Dermis blood vessel endothelial cell (primary cell): ENCODE data around the gene GRIK2. TPM values are rescaled to one million over a fixed set of nuclear protein-coding genes. Genes with fewer than 3 reads are reported as not detected.

Experiments
- DNase-seq: peaks from one replicate; pipeline ENCODE4 v3.0.0; 2010
- total RNA-seq: library from RNA; depleted of rRNA; stranded (reverse); fragments of >200 nt; gene quantifications from 2 replicates; pipeline ENCODE4 v1.2.3, GENCODE V29; 2014

Gene GRIK2
- total RNA-seq, 1 donor from 2014 or later = 0.34 TPM

DNA sequence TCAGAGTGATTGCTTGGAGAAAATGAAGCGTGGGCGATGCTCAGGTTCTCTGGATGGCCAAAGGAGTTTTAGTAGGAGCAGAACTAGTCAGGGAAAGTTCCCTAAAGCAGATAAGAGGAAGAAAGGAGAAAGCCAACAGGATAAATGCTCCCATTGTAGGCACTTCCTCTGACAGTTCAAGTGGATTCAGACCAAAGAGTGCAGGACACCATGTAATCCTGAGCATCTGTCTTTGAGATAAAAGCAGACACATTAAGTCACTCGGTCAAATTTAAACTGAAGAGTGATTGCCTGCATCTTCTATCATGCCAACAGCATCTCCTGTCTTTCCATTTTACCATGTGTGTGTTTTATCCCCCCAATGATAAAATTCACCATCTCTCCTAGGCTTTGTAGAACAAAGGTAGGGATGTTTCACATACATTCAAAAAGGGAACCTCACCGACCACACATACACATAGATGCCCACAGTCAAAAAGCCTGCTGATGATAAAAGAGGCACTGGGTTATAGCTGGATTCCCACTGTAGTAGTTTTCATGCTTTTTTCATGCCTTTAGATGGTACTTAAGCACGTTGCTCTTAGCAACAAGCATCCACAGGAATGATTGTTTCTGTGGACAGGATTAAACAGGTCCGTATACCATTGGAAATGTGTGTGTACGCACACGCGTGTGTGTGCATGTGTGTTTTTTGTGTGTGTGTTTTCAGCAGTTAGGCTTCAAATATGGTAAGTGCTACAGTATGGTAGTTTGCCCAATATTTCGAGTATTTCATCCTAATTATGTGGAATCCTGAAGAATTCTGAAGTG, 7.0 kb downstream of the GRIK2 start:
- no peak for DNase-seq

DNA sequence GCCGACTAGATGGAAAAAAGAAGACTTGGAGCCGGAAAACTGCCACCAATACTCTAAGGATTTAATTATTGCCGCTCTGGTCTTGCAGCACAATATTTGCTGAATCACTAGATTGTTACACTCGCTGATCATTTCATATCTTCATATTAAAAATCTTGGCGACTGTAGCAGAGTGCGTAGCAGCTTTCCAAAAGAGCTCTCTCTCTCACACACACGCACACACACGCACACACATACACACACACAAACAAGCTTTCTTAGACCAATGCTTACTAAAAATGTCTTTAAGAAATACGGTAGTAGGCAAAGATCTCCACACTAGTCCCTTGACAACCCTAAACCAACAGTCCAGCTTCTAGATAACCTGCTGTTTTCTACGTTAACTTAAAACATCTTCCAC, 7.7 kb downstream of the GRIK2 start:
- DNase-seq = no peak

DNA sequence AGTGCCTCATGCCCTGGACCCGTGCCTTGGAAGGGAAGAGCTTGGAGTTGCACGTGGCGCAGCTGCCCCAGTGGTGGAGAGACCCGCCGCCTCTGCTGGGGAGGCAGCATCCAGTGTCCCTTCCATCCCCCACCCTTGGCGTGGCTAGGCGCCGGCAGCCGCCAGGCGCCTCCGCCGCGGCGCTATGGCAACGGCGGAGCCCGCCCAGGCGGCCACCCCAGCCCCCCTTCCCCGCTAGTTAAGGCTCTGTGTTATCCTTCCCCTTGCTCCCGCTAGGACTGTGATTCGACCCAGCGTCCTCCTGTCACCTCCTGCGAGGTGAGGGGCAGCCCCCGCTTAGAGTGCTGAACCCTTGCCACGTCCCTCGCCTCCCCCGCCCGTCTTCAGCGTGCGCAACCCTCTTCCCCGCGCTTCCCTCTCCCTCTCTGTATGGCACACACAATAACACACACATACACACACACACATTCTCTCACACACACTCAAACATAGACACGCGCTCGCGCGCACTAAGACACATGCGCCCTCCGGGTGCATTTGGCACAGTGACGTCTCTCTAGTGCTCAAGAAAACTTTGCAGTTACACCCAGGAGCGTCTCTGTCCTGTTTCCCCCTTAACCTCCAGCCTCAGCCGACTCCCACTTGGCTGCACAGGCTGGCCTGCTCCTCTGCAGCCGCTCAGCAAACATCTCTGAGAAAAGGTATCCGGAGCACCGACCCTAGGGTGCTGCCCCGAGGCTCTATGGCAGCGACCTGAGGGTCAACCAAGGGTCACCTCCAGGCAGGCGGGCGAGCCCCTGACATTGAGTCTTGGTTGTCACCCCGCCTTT, 8.5 kb downstream of the GRIK2 start:
- DNase-seq = no peak

DNA sequence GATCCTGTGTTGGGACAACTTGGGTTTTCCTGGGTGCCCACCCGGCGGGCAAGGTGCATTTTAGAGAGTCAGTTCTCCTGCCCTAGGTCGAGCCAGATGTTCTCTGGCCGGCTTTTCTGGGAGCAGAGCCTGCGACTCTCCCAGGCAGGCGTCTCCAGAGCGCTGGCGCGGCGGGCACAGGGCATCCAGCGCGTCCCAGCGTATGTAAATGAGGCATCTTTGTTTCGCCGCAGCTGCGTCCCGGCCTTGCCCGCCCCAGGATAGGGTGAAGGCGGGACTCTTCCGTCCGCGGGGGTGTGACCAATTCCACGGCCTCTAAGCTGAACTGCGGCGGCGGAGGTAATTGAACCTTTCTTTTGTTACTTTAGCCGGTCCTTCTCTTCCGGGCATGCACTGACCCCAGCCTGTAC, 9.1 kb downstream of the GRIK2 start:
- DNase-seq = no peak

DNA sequence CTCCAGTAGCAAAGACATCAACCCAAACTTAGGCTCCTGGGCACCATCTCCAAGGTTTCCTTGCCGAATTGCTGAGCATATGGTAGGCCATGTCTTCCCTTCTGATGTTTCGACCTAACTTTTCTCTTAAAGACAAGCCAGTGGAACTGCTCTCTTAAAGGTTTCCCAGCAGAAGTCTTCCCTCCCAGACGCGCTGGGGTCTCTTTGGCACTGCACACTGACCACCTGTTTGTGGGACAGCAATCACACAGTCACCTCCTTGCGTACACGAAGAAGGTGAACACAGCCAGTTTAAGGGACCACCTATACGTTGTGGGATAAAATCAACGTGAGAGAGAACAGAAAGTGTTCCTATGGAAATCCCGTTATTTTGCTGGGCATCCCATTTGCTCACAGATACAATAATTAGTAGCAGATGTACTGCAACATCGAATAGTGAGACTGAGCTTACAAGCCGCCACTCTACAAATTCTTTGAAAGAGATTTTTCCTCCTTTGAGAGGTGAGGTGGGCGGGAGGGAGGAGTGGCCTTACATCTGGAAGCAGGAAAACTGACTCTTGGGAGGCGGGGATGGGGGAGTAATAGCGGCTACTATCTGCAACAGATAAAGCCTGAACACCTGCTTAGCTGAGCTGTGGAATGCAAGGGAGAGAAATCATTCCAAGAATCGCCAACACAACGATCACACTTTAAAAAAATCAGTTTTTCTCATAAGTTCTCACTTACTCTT, 9.9 kb downstream of the GRIK2 start:
- no peak for DNase-seq

DNA sequence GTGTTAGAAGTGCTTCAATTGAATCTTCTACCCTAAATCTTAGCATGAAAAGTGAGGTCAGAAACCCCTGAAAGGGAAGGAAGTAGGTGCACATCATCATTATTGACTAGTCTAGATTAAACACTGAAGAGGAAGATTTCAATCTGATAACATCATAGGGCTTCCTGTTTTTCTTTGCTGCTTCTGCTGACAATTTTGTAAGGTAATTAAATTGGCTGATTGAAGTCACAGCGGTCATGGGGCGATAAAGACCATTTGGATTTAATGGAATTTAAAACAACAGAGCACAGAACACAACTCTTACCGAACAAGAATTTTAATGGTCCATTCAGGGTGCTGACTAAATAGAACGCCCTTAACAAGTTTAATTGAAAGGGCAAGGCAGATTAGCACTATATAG, 11.3 kb downstream of the GRIK2 start:
- no peak for DNase-seq

DNA sequence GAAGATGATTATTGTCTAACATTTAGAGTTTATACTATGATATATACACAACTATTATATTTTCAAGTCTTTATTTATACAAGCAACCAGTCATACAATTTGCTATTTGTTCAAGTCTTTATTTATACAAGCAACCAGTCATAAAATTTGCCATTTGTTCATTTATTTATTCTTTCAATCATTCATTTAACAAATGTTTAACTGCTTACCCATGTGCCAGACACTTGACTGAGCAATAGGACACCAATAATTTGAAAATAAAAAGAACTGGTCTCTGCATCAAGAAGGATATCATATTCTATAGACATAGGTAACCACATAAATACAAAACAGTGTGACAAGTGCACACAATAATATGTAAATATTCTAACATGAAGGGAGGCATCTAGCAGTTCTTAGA, 20.3 kb downstream of the GRIK2 start:
- no peak for DNase-seq

DNA sequence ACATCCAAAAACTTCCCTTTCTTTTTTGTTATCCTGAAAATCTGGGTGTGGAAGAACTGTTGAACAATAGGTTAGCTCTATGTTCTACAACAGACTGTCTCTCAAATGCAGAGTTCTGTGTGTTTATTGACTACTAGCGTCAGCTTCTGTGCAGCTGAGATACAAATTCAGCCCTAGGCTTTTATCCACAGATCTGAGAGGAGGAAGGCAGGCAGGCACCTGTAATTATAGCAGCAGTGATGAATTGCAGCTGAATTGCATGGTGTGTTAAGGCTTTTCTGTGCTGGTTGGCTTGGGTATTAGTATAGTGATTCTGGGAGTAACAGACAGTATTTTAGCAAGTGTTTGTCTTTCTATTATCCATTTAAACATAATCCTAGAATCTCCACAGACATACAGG, 24.4 kb downstream of the GRIK2 start:
- no peak for DNase-seq

DNA sequence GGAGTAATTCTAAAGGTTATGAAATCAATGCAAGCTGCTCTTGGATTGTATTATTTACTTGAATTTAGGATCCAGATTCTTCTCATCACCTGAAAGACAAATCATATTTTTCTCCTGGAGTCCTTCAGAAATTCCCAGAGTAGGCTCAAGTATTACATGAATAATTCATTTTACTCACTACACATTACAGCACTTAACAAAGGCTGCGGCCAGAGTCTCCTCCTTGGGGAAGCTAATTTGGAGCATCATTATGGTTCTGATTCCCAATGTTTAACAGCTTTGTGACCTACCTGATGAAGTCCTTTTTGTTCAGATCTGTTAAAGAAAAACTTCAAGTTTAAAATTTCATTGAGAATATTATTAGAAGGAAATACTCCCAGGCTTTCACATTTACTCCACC, 28.7 kb downstream of the GRIK2 start:
- DNase-seq = no peak

DNA sequence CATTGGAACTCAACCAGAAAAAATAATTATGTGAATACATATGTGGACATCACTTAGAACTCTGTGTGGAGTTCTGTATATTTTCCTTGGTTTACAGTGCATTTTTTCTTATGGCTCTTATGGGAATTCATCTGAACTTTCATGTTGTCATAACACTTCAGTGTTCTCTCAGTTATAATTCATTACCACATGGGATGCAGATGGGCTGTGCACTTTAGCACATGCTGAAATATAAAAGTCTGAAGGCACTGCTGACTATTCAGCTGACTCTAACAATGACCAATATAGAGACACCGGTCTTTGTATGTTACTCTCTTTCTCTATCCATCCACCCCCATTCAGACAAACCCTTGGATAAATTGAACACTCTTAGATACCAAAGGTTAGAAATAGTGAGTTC, 29.3 kb downstream of the GRIK2 start:
- DNase-seq = no peak

DNA sequence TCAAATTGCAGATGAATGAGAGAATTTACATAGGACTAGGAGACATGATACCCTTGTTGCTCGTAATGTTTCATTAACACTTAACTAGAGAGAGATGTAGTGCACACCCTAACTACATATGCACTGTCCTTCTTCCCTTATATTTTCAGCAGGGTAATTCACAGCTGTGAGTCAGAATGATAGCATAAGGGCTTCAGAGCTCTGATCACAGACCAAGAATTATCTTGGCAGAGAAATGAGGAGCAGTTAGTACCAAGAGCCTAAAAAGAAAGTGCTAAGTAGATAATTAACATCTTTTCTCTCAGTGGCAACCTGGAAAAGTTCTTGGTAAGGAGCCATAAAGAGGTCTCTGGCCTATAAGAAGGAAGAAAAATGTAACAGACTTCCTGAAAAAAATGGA, 35.8 kb downstream of the GRIK2 start:
- DNase-seq = no peak

DNA sequence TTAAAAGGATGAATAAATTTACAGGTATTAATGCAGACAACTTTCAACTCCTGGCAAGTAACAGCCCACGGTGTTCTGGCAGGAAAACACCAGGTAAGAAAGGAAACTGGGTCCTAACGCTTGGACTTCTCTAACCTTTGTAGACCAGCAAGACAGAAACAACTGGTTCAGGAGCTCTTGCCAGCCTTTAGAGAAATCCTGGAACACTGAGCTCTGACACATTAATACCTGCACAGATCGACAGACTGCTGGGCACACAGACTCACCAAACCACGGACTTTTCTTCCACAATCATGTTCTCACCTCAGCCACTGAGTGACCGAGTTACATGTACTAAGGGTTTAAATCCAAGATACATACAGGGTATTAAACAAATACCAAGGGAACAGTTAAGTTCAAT, 36.3 kb downstream of the GRIK2 start:
- DNase-seq = no peak

DNA sequence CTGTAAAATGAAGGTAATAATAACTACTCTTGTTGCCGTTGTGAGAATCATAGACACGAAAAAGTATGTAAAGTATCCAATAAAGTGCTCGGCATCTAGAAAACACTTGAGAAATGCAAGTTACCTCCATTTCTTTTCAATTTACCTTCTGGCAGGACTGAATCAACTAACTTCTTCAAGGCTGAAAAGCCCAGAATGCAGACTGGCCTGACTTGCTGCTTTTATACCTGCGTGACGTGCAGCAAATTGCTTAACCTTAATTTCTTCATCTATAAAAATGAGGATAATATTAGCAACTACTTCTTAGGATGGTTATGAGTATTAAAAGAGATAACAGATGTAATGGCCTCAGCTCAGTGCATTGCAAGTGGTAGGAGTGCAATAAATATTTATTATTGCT, 39.6 kb downstream of the GRIK2 start:
- no peak for DNase-seq

DNA sequence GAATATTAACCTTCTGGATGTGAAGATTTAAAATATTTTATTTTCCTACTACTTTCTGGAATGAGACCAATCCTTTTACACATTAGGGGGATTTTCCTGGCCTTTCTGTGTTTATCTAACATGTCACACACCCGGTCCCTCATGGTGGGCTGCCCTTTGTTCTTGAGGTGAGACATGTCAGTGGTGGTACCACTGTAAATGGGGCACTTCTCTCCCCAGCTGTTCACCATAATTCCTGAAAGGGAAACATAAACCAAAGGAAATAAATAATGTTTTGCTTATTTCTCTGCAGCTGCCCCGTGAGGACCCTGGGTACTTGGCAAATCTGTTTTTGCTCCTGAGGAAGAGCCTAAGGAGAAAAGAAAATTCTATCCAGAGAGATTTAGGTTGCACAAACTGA, 41.1 kb downstream of the GRIK2 start:
- DNase-seq = no peak

DNA sequence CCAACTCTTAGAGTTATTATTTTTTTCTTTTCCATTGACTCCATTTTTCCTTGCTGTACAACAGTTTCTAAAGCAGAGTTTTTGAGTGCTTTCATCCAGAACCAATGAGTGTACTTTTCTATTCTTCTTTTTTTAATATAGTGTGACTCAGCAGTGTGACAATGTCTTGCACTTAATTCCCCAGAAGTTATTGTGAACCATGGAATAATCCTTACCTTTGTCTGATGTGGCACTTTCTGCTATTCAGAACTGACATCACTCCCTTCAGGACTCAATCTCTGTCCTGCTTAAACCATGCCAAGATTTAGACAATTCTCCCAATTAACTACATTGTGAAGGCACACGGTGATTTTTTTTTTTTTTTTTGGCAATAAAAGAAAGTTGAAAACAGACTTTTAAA, 41.5 kb downstream of the GRIK2 start:
- DNase-seq = no peak

DNA sequence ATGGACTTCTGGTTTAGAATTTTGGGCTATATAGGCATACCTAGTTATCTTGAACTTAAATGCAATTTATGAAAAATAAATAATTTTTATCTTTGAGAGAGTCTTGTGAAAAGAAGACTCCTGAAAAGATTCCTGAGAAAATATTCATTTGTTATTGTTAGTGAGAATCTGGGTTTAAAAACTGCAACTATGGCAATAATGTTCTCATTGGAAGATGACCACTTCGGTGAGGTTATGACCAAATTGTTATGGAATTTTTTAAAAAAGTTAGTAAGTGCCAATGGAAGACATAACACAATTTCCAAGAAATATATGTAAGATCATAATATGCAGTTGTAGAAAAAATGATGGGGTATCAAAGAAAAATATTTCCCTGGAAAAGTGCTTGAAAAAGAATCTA, 46.3 kb downstream of the GRIK2 start:
- DNase-seq = no peak

DNA sequence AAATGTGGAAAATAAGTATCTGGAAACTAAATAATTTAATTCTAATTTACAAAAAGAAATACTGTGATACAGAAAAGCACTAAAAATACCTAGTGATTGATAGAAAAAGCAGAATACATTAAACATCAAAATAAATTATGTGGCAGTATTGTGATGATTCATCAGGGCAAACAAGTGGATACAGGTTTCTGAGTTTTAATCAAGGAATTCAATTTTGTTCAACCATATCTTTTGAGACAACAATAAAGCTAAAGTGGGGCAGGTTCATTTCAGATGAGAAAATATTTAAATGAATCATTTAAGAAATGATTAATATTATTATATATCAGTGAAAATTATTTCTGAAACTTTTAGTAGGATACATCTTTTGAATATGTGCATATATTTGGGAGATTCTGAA, 49.8 kb downstream of the GRIK2 start:
- DNase-seq = no peak

DNA sequence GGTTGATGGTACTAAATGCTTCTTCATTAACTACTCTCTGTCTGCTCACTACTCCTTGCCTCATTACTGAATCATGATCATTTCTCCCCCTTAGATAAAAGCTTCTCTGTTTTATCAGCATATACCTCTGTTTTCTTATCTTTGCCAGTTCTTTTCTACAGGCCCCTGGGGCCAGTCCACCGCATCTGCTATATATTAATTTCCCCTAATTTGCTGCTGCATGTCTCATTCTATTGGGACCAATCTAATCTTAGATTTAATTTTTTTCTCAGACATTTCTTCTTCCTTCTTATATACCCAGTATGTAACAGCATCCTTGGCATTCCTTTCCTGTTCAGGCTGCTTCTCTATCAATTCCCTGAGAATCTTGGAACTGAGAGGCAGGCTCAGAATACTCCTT, 51.2 kb downstream of the GRIK2 start:
- no peak for DNase-seq

DNA sequence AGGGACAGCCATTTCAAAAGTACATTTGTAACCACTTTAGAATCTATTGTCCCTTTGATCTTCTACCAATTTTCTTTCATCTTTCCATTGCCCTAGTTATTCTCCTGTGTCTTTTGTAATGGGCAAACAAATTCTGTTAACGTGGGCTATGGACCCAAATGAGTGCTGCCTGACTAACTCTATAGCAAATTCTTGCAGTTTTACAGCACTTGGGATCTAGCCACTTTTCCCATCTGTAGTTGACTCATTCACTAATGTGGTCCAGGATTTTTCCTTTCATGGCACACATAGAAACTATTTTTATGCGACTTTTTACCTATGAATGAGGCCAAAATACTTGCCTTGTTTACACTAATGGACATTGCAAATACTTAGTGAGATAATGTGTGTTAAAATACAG, 52.0 kb downstream of the GRIK2 start:
- DNase-seq = no peak

DNA sequence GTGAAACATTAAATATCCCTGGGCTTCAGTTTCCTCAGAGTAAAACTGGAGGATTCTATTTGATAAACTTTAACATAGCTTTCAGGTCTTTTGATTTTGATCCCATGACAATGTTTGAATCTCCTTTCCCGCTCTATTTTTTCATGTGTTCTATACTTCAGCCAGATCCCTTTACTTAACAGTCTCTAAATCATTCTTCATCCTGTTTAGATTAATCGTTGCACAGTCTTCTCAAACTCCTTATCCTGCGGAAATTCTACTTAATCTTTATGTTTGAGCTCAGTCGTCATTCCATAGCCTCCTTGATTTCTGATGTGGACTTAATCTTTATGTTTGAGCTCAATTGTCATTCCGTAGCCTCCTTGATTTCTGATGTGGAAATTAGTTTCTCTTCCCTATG, 57.4 kb downstream of the GRIK2 start:
- DNase-seq = no peak

DNA sequence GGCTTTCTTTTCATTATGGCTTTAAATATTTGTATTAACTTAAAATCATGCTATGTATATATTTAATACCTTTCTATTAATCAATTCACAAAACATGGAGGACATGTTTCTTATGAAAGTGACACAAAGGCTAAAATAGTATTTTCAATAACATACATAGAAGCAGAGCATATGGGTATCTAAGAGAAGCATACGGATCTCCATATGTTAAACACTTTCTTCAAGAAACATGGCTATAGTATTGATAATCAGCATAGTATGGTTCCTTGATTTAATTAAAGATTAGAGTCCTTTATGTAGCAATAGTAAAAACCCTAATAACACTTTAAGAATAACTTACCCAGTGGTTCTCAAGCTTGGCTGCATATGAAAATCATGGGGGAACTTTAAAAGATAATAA, 58.5 kb downstream of the GRIK2 start:
- DNase-seq = no peak

DNA sequence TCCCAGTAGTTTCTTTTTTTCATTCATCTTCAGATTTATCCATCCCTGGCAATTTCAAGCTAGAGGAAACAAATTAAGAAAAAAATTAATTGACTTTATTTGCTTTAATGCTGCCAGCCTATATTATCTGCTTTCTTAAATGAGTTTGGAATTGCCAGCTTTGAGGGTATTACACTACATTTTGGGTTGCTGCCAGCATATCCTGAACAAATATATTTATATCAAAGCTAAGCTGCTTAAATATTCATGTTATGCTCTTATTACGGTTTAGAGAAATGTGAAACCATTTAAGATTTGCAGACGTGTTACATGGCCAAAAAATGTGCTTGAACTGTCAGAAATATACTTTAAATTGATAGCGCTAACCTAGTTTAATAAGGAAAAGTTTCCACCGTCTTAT, 59.7 kb downstream of the GRIK2 start:
- no peak for DNase-seq

DNA sequence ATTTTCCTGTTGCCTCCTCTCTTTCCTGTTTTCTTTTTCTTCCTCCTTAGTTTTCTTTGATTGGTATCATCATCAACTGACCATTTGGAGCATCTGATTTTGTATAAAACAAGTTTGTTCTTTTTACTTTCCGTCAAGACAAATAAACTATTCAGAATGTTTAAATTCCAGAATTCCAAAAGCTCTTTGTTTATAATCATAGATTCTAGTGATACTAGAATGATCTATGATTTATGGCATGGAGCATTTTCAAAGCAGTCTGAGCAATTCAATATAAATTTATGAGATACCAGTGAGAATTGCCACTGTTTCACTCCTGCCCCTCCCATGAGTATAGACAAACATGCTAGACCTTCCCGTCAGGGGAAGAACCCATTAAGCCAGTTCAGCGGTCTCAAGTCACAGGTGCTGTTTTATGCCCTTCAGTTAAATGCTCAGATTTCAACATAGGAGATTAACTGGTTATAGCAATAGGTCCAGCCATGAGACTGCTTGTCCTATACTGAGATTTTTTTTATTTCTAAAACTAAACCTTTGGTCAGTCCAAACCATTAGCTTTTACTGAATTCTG, 60.7 kb downstream of the GRIK2 start:
- no peak for DNase-seq
